GM18517 (cell line): Measurements from ENCODE around the gene PAQR9.

Experiments
- ATAC-seq: cut with Tn5 transposase; IDR thresholded peaks from one replicate; pipeline ENCODE4 v1.9.1; 2021; ENCODE audit warnings: mild to moderate bottlenecking, moderate library complexity; ENCODE audit not compliant: unreplicated experiment

PAQR9 gene

GRCh38 chr3:142926368-142926944, 37.0 kb downstream of the PAQR9 start:
- ATAC-seq: no peak

DNA sequence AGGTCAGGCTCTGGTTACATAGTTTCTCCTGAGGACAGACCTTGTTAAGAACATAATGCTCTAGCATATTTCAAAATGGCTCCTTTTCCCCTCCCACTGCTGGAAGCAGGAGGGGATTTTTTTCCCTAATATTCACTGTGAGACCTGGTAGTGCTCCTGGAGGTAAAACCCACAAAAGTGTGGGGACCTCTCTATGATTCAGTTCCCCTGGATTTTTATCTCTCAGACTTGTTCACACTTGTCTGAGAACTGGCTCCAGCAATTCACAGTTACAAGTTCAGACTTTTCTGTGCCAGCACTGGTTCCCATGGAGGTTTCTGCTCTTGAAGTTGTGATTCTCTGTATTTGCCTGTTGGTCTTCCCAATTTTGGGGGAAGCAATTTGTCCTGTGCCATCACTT, 38.3 kb downstream of the PAQR9 start:
- ATAC-seq: no peak

- no peak for ATAC-seq
Observed at GRCh38 chr3:142923694-142924093, 39.8 kb downstream of the PAQR9 start.

- ATAC-seq: no peak
Observed at GRCh38 chr3:142916605-142917004, 46.9 kb downstream of the PAQR9 start.

- ATAC-seq: no peak
Observed at GRCh38 chr3:142915636-142916035, 47.8 kb downstream of the PAQR9 start.

- no peak for ATAC-seq
Observed at GRCh38 chr3:142914286-142914811, 49.1 kb downstream of the PAQR9 start.

DNA sequence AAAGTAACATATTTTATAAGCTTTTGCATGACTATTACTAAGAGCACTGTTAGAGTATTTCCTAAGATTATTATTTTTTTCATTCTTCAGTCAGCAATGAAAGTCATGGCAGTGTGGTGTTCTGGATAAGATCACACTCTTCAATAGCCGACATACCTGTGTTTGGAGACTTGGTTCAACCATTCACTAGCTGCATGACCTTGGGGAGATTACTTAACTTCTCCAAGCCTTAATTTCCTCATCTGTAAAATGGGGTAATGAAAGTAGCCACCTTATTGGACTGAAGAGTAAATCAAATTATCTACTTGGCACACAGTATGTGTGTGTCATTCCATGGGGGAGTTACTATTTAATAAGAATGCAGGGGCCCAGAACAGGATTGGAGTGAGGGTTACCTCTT, 50.0 kb downstream of the PAQR9 start:
- no peak for ATAC-seq

- ATAC-seq: no peak
Observed at GRCh38 chr3:142912402-142913172, 50.9 kb downstream of the PAQR9 start.
